Measurements from ENCODE around the gene SORCS2.

Gene SORCS2

GRCh38 chr4:7675612-7676320, 483.4 kb downstream of the SORCS2 start:
- TF ChIP-seq CTCF (IDR thresholded peaks at IDR 0.05; ENCODE audit: extremely low read depth, insufficient read depth, missing control alignments), result no peak
- DNase-seq (ENCODE audit: low spot score), result no peak
- in situ Hi-C loops (cut with MboI; ENCODE audit: low pct_unique_long_range_greater_than_20kb, low sequenced_read_pairs, unreplicated experiment), result no loop called here

GRCh38 chr4:7676398-7676922, 484.1 kb downstream of the SORCS2 start:
- in situ Hi-C loops (cut with MboI; ENCODE audit: low pct_unique_long_range_greater_than_20kb, low sequenced_read_pairs, unreplicated experiment), result no loop called here
- no peak for TF ChIP-seq CTCF (IDR thresholded peaks at IDR 0.05; ENCODE audit: extremely low read depth, insufficient read depth, missing control alignments)
- DNase-seq (ENCODE audit: low spot score), result no peak

- in situ Hi-C loops (cut with MboI; ENCODE audit: low pct_unique_long_range_greater_than_20kb, low sequenced_read_pairs, unreplicated experiment), result no loop called here
These were observed 484.7 kb downstream of the SORCS2 start for GRCh38 chr4:7677086-7677485.

GRCh38 chr4:7677799-7678301, 485.5 kb downstream of the SORCS2 start:
- in situ Hi-C loops (cut with MboI; ENCODE audit: low pct_unique_long_range_greater_than_20kb, low sequenced_read_pairs, unreplicated experiment), result no loop called here
- DNase-seq (ENCODE audit: low spot score), result no peak

More at GRCh38 chr4:7677086-7677485, 484.7 kb downstream of the SORCS2 start:
- TF ChIP-seq CTCF (IDR thresholded peaks at IDR 0.05; ENCODE audit: extremely low read depth, insufficient read depth, missing control alignments), result no peak
- DNase-seq (ENCODE audit: low spot score), result no peak

GRCh38 chr4:7678318-7678852, 486.0 kb downstream of the SORCS2 start:
- in situ Hi-C loops (cut with MboI; ENCODE audit: low pct_unique_long_range_greater_than_20kb, low sequenced_read_pairs, unreplicated experiment), result no loop called here
- no peak for TF ChIP-seq CTCF (IDR thresholded peaks at IDR 0.05; ENCODE audit: extremely low read depth, insufficient read depth, missing control alignments)
- no peak for DNase-seq (ENCODE audit: low spot score)

More at GRCh38 chr4:7677799-7678301, 485.5 kb downstream of the SORCS2 start:
- TF ChIP-seq CTCF (IDR thresholded peaks at IDR 0.05; ENCODE audit: extremely low read depth, insufficient read depth, missing control alignments), result no peak

GRCh38 chr4:7679406-7680040, 487.2 kb downstream of the SORCS2 start:
- DNase-seq (ENCODE audit: low spot score), result no peak
- in situ Hi-C loops (cut with MboI; ENCODE audit: low pct_unique_long_range_greater_than_20kb, low sequenced_read_pairs, unreplicated experiment), result no loop called here
- TF ChIP-seq CTCF (IDR thresholded peaks at IDR 0.05; ENCODE audit: extremely low read depth, insufficient read depth, missing control alignments), result no peak
